Stimulated activated CD4-positive, alpha-beta T cell treated with anti-CD3 and anti-CD28 coated beads, Interleukin-1b, Interleukin-23, amount 100 ng/mL, for 24 hours (primary cell): ENCODE measurements around the gene PRKCSH.
A peak's percentile ranks its signal among the peaks of the same experiment; 100 is the strongest.
"Not testable (repeated sequence)": the region's sequence is repeated elsewhere in the genome, so short reads cannot be mapped to it uniquely, and the experiment has no call there.

Source experiments
- DNase-seq, 4 experiments: peaks; one replicate each; pipeline ENCODE4 v3.0.0-alpha.2; 2020; ENCODE audit warnings: low read depth in 4 of 4, low spot score in 1 of 4

PRKCSH gene, protein sequence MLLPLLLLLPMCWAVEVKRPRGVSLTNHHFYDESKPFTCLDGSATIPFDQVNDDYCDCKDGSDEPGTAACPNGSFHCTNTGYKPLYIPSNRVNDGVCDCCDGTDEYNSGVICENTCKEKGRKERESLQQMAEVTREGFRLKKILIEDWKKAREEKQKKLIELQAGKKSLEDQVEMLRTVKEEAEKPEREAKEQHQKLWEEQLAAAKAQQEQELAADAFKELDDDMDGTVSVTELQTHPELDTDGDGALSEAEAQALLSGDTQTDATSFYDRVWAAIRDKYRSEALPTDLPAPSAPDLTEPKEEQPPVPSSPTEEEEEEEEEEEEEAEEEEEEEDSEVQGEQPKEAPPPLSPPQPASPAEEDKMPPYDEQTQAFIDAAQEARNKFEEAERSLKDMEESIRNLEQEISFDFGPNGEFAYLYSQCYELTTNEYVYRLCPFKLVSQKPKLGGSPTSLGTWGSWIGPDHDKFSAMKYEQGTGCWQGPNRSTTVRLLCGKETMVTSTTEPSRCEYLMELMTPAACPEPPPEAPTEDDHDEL

DNA sequence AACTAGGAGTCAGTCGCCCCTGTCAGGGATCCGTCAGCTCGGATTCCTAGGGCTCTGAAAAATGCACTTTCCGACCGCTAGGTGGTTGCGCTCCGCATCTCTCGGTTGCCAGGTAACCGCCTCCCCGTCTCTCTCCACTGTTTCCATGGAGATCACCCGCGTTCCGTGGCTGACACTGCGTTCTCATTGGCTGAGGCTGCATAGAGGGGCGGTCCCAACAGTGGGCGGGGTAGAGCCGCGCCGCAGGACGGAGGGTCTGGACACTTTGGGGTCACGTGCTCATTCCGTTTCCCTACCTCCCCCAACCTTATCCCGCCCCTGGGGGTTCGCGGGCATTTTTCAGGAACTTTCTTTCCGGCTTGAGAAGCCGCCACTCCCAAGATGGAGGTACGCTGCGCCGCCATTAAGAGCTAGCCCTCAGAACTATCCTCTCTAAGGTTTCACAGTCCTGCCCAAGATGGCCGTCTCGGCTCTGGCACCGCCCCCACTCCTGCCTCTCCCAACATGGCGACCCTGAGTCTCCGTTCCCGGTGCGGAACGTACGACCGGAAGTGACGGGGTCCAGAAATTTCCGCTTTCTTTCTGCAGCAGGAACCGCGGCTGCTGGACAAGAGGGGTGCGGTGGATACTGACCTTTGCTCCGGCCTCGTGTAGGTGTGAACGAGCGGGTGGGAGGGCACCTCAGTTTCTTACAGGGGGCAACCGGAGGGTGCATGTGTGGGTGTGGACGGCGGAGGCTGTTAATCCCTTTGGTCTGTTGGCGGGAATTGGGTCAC is at the start of gene PRKCSH, which contains the start of gene ODAD3:
Gene PRKCSH, plus strand, starts transcription at position 579 of the 776 bp plus-strand sequence. CDS start 483 bp downstream, outside the sequence.
Gene ODAD3, minus strand, starts transcription at position 65 of the 776 bp plus-strand sequence. CDS start 105 bp downstream, outside the sequence.
- peak; percentile 91 to 100 (median 98) for DNase-seq

DNA sequence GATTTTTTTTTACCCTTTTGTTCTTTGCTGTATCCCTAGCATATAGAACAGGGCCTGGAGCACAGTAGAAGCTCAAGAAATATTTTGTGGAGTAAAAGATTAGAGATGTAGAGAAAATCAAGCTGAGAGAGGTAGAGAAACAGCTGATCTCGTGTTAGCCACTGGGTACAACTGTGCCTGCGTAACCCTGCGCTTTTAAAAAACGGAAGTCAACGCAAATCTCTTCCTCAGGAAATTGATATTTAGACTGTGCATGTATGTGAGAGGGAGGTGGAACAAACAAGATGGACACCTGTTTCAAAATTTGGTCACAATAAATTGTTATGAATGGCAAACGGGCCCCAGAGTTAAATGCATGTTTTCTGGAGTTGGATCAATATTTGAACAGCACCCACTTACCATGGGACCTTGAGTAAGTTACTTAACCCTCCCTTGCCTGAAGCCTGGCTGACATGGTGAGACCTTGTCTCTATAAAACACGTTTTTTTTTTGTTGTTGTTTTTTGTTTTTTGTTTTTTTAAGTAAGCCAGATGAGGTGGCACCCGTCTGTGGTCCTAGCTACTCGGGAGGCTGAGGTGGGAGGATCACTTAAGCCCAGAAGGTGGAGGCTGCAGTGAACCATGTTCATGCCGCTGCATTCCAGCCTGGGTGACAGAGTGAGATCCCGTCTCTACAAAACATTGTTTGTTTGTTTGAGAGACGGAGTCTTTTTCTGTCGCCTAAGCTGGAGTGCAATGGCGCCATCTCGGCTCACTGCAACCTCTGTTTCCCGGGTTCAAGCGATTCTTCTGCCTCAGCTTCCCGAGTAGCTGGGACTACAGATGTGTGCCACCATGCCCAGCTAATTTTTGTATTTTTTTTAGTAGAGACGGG is 48.0 kb upstream of the PRKCSH start:
- no peak for DNase-seq

DNA sequence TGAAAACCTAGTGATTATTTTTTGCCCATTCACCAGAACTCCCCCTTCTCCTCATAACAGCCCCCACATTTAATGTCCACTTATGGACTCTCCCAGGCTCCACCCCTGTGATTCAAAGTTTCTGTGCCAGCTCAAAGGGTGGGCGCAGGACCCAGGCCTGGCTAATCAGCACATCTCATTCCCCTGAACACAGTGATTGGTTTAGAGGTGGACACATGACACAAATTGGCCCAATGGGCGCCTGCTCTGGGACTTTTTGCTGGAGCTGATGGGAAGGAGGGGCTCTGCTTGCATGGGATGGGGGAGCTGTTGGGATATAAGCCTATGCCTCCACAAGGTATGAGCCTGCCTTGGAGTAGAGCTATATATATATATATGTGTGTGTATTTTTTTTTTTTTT is 45.1 kb upstream of the PRKCSH start:
- DNase-seq = no peak

DNA sequence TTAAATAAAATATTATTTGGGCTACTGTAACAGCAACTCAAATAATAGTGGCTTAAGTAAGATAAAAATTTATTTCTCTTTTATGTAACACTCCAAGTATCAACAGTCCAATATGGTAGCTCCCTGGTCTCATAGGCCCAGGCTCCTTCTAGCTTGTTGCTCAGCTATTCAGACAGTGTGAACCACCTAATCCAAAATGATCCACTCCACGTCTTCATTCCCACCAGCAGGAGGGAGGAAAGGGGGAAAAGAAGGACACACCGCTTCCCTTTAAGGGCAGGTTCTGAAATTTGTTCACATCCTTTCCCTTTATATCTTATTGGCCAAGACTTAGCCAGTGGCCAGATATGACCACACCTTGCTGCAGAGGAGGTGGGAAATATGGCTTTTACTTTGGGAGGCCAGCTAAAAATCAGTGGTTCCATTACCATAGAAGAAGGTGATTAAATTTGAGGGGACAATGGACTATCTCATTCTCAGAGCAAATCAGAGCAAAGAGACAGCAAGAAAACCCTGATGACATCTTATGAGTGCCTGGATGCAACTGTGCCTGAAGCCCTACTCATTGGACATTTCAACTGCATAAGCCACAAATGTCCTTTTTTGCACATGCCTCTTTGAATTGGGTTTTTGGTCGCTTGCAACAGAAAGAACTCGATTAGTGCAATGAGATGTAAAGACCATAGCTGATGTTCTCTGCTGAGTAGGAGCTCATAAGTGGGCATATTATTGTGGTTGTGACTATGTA is 44.3 kb upstream of the PRKCSH start:
- DNase-seq = no peak

DNA sequence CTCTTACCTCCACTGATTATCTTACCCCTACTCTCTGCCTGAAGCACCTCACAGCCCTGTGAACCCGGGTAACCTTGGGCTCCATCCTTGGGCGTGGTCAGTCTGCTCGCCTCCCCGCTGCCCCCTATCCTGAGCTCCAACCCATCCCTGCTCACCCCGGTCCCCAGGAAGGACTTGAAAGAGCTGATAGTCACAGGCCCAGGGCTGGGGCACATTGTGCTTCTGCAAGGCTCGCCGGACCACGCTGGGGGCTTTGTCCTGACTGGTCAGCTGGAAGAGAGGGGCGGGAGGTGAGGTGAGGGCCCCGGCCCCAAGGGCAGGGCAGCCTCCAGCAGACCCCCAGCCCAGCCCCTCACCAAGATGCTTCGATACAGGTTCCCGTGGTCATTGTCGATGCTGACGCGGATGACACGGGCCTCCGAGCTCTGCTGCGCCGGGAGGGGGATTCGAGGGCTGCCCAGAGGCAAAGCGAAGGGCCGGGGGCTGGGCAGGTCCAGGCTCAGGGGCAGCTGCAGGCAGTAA is 38.3 kb upstream of the PRKCSH start:
- no peak for DNase-seq

DNA sequence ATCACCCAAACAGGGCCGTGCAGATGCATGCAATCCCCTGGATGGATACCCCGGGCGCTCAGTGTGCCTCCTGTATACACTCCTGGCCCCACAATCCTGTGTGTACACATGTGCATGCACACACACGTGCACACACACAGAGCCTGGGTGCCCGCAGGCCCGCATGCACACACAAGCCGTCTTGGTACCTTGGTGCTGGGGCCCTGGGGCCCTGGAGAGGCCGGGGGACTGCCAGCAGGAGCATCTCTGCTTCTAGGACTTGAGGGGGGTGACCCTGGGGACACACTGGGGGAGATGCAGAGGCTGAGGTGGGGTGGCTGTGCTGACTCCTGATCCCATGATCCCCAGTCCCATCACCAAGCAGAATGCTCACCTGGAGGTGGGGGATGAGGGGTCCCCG is 35.8 kb upstream of the PRKCSH start:
- DNase-seq = no peak

DNA sequence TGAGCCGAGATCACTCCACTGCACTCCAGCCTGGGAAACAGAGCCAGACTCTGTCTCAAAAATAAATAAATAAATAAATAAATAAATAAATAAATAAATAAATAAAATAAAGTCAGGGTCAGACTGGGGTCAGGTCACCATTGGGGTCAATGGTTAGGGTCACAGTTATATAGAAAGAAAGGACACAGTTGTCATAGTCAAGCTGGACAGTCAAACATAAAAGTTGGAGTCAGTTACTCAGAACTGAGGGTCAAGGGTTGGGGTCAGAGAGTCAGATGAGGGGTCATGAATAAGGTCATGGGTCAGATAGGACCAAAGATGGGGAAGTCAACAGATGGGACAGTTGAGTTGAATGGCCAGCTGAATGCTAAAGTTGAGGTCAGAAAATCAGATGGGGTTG is 34.6 kb upstream of the PRKCSH start:
- no peak for DNase-seq

DNA sequence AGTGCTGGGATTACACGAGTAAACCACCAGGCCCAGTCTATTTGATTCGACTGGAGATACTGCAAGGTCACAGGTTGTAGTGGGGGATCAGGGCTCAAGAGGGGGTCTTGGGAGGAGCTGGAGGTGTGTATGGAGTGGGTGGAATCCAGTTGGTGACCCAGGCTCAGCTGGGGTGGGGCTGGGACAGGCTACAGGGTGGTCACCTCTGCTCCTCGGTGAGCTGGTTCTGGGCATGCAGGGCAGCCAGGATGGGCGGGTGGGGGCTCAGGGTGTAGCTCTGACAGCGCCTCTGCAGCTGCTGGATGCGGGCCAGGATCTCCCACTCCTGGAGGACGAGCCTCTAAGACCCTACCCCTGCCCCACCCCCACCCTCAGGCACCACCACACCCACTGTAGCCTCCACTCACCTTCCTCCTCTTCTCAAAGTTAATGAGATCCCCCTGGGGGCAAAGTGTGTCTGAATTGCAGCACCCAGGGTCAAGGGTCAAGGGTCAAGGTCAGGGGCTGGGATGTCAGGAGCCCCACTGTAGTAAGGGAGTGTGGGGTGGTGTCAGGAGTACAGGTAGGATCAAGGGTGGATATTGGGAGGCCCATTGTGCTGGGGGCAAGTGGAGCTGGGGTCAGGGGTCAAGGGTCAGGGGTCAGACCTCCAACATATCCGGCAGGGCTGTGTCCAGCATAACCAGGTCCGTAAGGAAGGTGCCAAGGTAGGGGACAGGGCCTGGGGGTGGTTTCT is 33.5 kb upstream of the PRKCSH start:
- no peak for DNase-seq

DNA sequence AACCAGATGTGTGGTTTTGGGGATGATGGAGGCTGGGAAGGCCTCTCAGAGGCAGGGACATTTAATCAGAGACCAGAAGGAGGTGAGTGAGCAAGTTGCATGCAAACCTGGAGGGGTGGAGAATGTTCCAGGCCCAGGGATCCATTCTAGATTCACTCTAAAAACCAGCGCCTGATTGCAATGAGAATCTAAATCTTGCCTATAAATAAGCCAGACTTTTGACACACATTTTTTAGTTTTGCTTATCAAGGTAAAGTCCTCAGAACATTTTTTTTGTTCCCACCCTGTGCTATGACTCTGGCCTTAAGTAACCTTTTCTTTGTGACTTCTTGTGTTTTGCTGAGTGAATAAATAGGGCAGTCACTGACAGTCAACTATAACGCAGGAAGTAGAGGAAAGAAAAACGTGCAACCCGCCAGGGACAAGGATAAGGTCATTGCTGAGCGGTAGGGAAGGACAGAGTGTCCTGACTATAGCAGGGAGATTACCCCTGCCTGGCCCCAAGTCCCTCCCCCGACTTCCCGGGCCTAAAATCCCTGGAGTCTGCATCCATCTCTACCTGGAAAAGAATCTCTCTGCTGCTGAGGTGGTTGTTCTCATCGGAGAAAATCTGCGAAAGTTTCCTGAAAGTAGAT is 30.7 kb upstream of the PRKCSH start:
- DNase-seq = no peak

DNA sequence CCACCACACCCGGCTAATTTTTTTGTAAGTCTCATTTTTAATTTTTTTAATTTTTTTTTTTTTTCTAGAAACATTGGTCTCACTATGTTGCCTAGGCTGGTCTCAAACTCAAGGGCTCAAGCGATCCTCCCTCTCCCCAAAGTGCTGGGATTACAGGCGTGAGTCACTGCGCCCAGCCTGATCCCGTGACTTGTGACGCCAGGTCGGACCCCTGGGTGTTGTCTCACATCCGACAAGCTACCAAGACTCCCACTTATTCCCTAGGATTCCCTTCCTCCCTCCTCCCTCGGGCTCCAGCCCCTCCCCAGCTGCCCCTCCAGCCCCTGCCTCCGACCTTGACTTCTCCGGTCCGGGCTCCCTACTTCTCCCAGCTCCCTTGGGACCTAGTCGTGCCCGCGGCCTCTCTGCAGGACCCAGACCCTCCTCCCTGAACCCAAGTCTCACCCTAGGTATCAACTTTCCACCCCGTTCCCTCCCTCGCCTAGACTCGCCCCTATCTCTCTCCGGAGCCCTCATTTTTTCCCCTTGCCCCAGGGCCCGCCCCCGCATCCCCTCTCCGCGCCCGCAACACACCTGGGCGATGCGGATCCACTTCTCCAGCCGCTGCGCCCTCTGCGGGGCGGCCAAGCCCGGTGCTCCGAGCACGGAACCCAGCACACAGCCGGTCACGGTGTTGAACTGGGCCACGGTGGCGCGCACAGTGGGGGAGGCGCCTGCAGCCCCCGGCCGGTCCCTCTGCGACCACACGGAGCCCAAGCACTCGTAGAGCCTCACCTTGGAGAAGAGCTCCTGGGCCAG is 29.4 kb upstream of the PRKCSH start:
- DNase-seq = peak in 1 of 4 experiments; percentile 43

DNA sequence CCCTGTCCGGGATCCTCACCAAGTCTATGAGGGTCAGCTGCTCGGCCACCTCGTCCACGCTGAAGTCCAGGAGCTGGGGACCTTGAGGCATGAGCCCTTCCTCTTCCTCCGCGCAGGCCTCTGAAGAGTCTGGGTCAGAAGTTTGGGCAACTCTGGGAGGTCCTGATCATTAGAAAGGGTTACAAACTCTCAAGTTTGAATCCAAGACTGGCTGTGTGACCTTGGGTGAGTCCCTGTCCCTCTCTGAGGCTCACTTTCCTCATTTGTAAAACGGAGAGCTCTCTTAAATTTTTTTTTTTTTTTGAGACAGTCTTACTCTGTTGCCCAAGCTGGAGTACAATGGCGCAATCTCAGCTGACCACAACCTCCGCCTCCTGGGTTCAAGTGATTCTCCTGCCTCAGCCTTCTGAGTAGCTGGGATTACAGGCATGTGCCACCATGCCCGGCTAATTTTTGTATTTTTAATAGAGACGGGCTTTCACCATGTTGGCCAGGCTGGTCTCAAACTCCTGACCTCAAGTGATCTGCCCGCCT is 28.7 kb upstream of the PRKCSH start:
- DNase-seq = not testable (repeated sequence)

DNA sequence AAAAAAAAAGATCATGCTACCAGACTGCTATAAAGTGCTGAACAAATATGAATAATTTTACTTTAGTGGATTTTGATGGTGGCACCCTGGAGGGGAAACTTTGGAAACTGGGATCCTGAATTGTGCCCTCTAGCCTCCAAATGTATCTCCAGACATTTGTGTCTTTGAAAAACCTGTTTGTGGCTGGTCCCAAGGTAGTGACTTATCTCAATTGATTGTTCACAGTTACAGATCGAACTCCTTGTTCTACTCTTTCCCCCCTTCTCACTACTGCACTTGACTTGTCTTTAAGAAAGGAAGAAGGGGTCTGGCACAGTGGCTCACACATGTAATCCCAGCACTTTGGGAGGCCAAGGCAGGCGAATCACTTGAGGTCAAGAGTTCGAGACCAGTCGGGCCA is 26.8 kb upstream of the PRKCSH start:
- no peak for DNase-seq

DNA sequence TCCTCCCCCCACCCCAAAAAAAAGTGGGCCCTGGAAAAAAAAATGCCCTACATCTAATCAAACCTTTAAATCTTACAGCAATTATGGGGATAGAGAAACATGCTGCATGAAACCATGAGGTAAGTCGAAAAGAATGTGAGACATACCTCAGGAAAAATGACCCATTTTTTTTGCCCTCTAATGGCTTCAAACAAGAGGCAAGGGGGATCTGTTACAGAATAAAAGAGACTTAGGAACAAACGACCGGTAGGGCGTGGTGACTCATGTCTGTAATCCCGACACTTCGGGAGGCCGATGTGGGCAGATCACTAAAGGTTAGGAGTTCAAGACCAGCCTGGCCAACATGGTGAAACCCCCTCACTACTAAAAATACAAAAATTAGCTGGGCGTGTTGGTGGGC is 24.8 kb upstream of the PRKCSH start:
- DNase-seq = no peak

DNA sequence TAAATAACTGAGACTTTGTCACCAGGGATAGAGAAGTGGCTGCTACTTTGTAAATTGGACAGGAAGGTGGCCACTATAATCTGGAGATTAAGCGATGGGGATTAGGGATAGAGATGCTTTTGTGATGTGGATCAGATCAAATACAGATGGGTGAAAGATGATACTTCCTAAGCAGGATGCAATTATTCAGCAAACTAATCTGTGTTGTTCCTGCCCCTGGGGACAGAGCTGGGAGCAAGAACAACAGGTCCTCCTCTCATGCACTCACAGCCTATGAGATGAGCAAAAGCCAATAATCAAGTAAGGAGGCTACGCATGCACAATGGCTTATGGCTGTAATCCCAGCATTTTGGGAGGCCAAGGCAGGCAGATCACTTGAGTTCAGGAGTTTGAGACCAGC is 20.9 kb upstream of the PRKCSH start:
- DNase-seq = no peak

DNA sequence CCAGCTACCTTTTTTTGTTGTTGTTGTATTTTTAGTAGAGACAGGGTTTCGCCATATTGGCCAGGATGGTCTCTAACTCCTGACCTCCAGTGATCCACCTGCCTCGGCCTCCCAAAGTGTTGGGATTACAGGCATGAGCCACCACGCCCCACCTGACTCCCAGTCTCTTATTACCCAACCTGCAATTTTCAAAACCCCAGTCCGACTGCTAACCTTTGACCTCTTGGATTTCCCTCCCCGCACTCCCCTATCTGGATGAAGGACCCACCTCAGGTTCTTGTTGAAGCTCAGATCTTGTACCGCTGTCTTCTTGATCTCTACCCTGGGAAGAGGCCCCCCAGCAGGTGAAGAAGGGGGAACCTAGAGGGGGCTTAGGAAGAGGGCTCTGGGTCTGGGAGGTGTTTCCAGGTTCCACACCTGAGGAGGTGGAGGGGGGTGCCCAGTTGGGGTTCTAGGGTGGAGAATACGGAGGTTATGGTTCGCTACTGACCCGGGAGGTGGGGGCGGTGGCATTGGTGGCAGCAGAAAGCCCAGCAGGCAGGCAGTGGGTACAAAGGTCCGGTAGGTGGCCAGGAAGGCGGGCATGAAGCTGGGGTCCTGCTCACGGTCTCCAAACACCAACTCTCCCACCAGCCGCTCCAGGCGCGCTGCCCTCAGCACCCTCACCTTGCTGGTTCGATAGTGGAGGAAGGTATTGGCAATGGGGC is 18.9 kb upstream of the PRKCSH start:
- DNase-seq = no peak

DNA sequence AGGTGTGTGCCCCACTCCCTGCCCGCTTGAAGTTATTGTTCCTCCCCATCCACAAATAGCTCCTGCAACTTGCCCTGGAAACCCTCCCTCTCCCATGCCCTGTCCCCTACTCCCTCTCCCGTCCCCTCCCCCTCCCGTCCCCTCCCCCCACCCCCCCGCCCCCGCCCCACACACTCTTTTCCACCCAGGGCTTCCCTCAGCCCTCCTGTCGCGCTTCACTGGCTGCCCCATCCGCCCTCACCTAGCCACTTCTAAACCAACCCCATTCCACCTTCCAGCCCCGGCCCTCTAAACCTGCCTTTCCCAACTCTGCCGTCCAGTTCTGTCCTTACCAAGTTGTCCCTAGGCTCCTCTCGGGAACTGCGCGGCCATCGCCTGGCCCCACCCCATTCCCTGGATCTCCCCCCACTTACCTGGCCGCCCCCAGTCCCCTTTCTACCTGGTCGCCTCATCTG is 17.3 kb upstream of the PRKCSH start:
- no peak for DNase-seq
